Fibroblast of skin of right quadriceps (primary cell): ENCODE measurements around the gene TP53INP2.
"Not testable (repeated sequence)": the region's sequence is repeated elsewhere in the genome, so short reads cannot be mapped to it uniquely, and the experiment has no call there.

Source experiments
- DNase-seq: peaks from one replicate; pipeline ENCODE4 v3.0.0-alpha.2; 2013

The TP53INP2 gene

DNA sequence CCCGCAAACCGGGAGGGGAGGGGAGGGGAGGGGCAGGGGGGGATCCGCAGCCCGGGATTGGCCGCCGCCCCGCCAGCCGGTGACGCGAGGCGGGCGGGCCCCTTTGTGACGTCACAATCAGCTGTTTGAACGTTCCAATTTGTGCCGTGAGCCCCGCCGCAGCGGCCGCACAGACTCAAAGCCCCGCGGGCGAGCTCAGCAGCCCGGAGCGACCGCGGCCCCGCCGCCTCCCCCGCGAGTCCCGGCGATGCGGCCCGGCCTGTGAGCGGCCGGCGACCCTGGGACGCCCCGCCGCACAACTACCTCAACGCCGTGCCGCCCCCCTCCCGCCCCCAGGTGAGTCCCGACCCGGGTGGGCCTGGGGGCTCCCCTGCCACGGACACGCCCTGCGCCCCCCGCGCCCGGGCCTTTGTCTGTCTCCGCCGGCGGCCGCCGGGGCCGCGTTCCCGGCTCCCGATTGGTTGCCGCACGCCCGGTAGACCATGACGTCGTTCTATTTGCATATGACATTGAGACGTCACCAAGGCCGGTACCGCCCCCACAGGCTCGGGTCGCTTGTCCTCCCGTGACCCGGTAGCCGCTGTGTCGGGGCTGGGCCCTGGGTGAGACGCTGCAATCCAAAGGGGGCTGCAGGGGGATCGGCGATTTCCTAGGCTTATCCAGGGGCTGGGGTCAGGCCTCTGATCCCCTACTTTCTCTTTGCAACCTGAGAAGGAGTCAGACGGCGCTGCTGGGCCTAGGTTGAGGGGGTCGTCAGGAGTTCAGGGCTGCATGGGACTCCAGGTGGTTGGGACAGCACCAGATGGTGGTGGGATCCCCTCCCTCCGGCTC, at the start of gene TP53INP2:
TP53INP2 (plus strand) TSS at position 168 of the 831 bp plus-strand sequence. CDS start 4,396 bp downstream, outside the sequence.
- peak; percentile 87 for DNase-seq

DNA sequence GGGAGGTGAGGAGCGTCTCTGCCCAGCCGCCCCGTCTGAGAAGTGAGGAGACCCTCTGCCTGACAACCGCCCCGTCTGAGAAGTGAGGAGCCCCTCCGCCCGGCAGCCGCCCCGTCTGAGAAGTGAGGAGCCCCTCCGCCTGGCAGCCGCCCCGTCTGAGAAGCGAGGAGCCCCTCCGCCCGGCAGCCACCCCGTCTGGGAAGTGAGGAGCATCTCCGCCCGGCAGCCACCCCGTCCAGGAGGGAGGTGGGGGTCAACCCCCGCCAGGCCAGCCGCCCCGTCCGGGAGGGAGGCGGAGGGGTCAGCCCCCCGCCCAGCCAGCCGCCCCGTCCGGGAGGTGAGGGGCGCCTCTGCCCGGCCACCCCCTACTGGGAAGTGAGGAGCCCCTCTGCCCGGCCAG, 45.5 kb upstream of the TP53INP2 start:
- not testable (repeated sequence) for DNase-seq

GRCh38 chr20:34661811-34662210, 42.3 kb upstream of the TP53INP2 start:
- peak; percentile 48 for DNase-seq

GRCh38 chr20:34663213-34663943, 40.8 kb upstream of the TP53INP2 start:
- DNase-seq: no peak

GRCh38 chr20:34664751-34665150, 39.4 kb upstream of the TP53INP2 start:
- not testable (repeated sequence) for DNase-seq

DNA sequence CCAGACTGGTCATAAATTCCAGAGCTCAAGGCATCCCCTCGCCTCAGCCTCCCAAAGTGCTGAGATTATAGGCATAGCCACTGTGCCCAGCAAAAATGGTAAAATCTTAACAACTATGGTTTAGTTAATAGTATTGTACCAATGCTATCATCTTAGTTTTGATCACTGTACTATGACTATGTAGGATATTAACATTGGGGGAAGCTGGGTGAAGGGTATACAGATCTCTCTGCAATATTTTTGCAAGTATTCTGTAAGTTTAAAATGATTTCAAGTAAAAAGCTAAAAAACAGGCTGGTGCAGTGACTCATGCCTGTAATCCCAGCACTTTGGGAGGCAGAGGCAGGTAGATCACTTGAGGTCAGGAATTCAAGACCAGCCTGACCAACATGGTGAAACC, 35.0 kb upstream of the TP53INP2 start:
- no peak for DNase-seq

GRCh38 chr20:34673412-34673811, 30.7 kb upstream of the TP53INP2 start:
- no peak for DNase-seq

DNA sequence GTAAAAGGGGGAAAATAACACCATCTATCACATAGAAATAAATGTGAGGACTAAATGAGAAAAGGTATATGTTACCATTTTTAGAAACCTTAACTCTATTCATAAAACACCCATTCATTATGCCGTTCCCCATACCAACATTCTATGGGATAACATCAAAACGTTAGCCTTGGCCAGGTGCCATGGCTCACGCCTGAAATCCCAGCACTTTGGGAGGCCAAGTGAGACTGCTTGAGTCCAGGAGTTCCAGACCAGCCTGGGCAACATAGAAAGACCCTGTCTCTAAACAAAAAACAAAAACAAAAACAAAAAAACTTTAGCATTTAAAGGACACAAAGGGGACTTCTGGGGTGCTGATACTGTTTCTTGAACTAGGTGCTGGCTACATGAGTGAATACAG, 28.6 kb upstream of the TP53INP2 start:
- no peak for DNase-seq

DNA sequence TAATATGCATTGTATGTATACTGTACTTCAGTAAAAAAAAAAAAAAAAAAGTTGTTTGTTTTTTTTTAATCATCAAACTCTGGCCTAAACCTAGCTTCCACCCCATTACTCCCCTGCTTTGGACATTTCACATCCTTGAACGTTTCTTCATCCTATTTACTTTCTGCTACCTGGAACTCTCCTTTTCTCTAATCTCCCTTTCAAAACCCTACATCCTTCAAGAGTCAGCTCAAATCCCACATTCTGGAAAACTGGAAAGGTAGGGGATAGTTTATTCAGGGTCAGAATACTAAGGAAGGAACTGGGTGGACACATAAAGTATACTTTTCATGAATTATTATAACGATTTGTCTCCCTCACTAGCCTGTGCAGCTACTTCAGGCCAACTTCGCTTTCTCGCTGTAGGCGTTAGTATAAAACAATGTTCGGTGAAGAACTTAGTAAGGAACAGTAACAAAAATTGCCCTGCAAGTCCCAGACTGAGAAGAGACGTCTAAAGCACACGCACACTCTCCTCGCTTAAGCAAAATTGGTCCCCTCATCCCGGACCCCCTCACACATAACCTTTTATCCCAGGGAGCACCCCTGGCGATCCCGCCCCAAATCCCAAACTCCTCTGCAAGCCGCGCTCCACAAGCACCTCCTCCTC, 28.0 kb upstream of the TP53INP2 start:
- no peak for DNase-seq

DNA sequence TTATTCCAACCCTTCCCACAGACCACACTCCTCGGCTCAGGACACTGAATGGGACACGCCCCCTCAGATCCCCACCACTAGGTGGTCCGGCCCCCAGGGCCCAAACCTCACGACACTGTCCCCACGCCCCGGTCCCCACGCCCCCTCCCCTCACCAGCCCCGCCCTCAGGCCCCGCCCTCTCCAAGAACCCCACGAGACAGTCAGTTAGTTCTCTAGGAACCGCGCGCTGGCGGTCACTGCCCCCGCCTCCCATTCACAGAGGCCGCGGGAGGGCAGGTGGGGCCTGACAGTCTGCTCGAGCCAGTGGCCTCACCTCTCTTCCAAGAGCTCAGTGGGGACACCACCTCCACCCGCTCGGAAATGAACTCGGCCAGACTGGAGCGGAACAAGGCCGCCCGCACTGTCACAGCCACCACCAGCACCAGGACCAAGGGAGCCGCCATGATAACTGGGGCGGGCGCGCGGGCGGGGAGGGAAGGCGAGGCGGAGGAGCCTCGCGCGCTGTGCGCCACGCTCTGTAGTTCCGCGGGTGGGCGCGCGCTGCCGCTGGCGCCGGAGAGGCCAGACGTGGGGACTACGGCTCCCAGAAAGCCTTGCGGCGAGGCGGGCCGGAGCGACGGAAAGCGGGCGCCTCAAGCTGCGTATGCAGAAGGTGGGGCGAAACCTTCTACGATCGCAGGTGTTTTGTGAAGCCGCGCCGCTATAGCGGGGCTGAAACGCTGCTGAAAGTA, 27.3 kb upstream of the TP53INP2 start, which contains the start of gene PIGU:
PIGU (minus strand) TSS at position 451 of the 732 bp plus-strand sequence; CDS start at position 444, 7 bp downstream.
- DNase-seq: peak; percentile 90

- no peak for DNase-seq
These were observed 23.5 kb upstream of the TP53INP2 start for GRCh38 chr20:34680586-34681175.

GRCh38 chr20:34683667-34684066, 20.5 kb upstream of the TP53INP2 start:
- DNase-seq: no peak

GRCh38 chr20:34689486-34689885, 14.7 kb upstream of the TP53INP2 start:
- DNase-seq: no peak

DNA sequence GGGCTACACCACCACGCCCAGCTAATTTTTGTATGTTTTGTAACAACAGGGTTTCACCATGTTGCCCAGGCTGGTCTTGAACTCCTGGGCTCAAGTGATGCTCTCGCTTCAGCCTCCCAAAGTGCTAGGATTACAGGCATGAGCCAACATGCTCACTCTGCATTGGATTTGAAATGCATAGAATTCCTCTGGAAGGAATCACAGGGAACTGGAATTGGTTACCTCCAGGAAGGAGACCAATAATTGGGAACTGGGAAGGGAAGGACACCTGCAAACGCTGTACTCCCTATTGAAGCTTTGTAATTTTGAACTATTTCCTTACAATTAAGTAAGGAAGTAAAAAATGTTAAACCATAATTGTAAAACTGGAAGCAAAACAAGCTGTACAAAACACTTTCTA, 12.3 kb upstream of the TP53INP2 start:
- no peak for DNase-seq

DNA sequence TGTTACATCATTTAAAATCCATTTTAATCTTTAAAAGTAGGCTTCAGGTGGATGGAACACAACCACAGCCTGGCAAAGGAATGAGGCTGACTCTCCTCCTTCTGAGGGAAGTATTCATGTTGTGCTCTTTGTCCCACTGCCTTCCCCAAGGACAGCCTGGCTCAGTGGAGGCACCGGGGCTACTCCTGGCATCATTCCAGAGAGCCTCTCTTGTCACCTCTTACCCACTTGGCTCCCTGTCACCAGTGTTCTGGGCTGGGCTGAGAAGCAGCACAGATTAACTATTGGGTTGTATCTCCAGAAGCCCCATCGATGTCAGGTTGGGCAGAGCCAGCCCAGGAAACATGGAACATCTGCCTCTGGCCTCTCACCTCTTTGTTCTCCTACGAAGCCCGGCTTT, 10.7 kb upstream of the TP53INP2 start:
- DNase-seq: no peak

GRCh38 chr20:34701405-34702085, 2.6 kb upstream of the TP53INP2 start:
- no peak for DNase-seq

DNA sequence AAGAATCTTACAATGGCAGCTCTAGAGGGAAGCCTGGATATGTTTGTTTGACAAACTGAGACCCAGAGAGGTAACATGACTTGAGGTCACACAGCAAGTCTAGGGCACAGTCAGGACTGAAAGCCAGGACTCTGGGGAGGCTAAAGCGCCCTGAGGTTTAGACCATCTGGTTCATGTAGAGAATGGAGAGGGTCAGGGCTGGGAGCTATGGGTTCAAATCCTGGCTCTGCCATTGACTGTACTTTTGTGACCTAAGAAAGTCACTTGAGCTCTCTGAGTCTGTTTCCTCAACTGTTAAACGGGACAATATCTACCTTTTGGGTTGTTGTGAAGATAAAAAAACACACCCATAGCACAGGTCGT, 1.1 kb upstream of the TP53INP2 start:
- DNase-seq: no peak

GRCh38 chr20:34703424-34704176, 544 bp upstream of the TP53INP2 start:
- no peak for DNase-seq

DNA sequence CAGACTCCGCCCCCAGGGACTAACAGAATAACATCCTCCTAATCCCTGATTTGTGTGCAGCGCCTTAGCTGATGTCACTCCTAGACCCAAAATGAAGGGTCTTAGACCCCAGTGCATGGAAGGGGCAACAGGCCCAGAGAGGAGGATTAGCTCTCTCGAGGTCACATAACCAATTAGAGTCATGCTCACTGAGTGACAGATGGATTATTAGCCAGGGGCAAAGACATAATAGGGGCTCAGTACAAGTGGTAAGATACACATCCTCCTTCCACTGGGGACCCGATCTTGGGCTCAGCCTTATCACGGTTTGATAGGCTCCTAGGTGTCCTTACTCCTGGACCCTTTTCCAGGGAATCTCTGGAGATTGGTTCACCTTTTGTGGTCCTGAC, 858 bp downstream of the TP53INP2 start:
- DNase-seq: no peak

DNA sequence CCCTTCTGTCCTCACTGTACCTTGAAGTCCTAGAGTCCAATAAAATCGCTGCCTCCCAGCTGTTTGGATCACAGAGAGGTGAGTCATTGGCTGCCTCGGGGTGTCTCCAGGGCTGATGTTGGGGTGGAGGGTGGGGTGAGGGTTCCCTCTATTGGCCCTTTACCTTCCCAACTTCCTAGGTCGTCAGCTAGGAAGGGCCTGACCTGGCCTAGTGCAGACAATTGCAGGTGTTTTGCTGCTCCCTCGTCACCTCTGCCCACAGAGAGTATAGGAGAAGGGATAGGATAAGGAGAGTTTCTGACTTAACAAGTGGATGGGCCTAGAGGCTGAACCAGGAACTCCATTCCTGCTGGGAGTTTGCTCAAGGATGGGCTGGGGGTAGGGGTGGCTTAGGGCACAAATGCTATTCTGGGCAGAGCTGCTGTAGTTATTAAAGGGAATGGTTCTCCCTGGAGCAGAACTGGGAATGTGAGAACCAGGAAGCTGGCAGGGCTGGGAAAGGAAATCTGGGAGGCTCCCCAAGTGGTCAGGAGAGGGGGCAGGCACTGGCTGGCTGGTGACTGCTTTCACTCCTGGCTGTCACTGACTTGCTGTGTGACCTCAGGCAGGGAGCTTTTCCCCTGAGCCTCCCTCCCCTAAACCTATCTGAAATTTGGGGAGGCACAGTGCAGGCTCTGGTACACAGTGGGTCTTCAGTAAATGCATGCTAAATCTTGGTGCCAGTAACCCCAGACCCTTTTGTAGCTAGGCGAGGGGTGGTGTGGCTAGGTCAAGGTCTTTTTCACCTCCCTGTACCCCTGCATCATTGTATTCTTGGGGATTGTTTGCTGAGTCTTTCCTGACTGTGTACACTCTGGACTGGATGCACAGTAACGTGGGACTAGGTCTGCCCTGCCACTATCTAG, 1.5 kb downstream of the TP53INP2 start:
- no peak for DNase-seq
